CD4-positive, alpha-beta T cell (primary cell): Measurements from ENCODE around the gene CDC42BPG. TPM values are rescaled to one million over a fixed set of nuclear protein-coding genes. Genes with fewer than 3 reads are reported as not detected.
A peak's percentile ranks its signal among the peaks of the same experiment; 100 is the strongest.

ENCODE experiments used
- ATAC-seq: fragments of 200-7000 bp; cut with Tn5 transposase; one replicate; pipeline ENCODE4 v1.10.0; 2022; ENCODE audit warnings: mild to moderate bottlenecking; ENCODE audit not compliant: poor library complexity
- CTCF ChIA-PET: fragments of 350-600 bp; sonication (Branson Sonifier 250); formaldehyde crosslinking; loops from one replicate; lab custom pipeline; 2021; ENCODE audit warnings: antibody characterized with exemption, inconsistent platforms; lab: Charles Lee
- POLR2A ChIA-PET: fragments of 350-600 bp; sonication (Branson Sonifier 250); formaldehyde crosslinking; loops from one replicate; lab custom pipeline; 2021; ENCODE audit warnings: antibody characterized with exemption, inconsistent platforms; lab: Charles Lee
- DNase-seq, 14 experiments: peaks; one replicate each; pipeline ENCODE4 v3.0.0-alpha.2; 2013 to 2020; ENCODE audit warnings: mixed read lengths in 2 of 14
- H3K27ac ChIP-seq, 2 donors: one replicate each; pipeline versions ENCODE4 v1.5.1 to v1.7.0; 2013; ENCODE audit warnings: low read length in 2 of 2, low read depth in 1 of 2, mild to moderate bottlenecking in 1 of 2
- H3K27me3 ChIP-seq, 2 experiments: 1 replicate in 1 of 2; 2 replicates in 1 of 2; pipeline versions ENCODE4 v1.6.1 to v1.7.0; 2013; ENCODE audit warnings: low read length in 2 of 2, control low read depth in 1 of 2, mild to moderate bottlenecking in 1 of 2, moderate library complexity in 1 of 2; ENCODE audit not compliant: insufficient read depth in 2 of 2, control insufficient read depth in 1 of 2
- H3K36me3 ChIP-seq: one replicate; pipeline ENCODE4 v1.6.1; 2013; ENCODE audit warnings: low read length, control low read depth; ENCODE audit not compliant: insufficient read depth
- H3K4me1 ChIP-seq: one replicate; pipeline ENCODE4 v1.6.1; 2013; ENCODE audit warnings: low read length, control low read depth; ENCODE audit not compliant: insufficient read depth
- H3K4me3 ChIP-seq: one replicate; pipeline ENCODE4 v1.5.1; 2013; ENCODE audit warnings: mild to moderate bottlenecking, low read length, moderate library complexity
- H3K9me3 ChIP-seq, 2 experiments: 1 replicate in 1 of 2; 2 replicates in 1 of 2; pipeline versions ENCODE4 v1.6.1 to v1.7.0; 2013; ENCODE audit warnings: low read length in 2 of 2, mild to moderate bottlenecking in 2 of 2, control low read depth in 1 of 2, moderate library complexity in 1 of 2; ENCODE audit not compliant: control insufficient read depth in 1 of 2, insufficient read depth in 1 of 2
- H3K27ac Mint-ChIP-seq: one replicate; pipeline ENCODE4 v1.8.0; 2020; ENCODE audit warnings: mixed read lengths
- H3K27me3 Mint-ChIP-seq: one replicate; pipeline ENCODE4 v1.8.0; 2021; ENCODE audit warnings: mixed read lengths
- H3K36me3 Mint-ChIP-seq: one replicate; pipeline ENCODE4 v1.8.0; 2021; ENCODE audit warnings: low read depth, mixed read lengths
- H3K4me1 Mint-ChIP-seq: one replicate; pipeline ENCODE4 v1.8.0; 2021; ENCODE audit warnings: low read depth, mixed read lengths
- H3K4me3 Mint-ChIP-seq: one replicate; pipeline ENCODE4 v1.8.0; 2020; ENCODE audit warnings: mild to moderate bottlenecking, mixed read lengths
- H3K9me3 Mint-ChIP-seq: one replicate; pipeline ENCODE4 v1.8.0; 2020; ENCODE audit warnings: mixed read lengths
- CTCF ChIP-seq: fragments of 200-600 bp; IDR thresholded peaks from one replicate; pipeline ENCODE4 v1.8.0; 2022; ENCODE audit warnings: antibody characterized with exemption, mild to moderate bottlenecking
- intact Hi-C, 2 experiments: fragments of 100-400 bp; cut with DNase I in 1 of 2; cut with micrococcal nuclease in 1 of 2; formaldehyde crosslinking; loops; one replicate each; pipeline versions ENCODE4 v1.15.1 to v1.9.0; 2023 to 2025; cut with DNase I, micrococcal nuclease
- total RNA-seq, 174 experiments: library from RNA in 2 of 174; stranded (reverse) in 2 of 174; gene quantifications; one replicate each; pipeline ENCODE4 v1.2.3 and lab custom pipeline; 2021 to 2026

Gene CDC42BPG
- total RNA-seq, 2 experiments from 2014 or later, result 6.9 to 9.7 TPM

- no peaks in the 10 kb centered on the region for H3K36me3 ChIP-seq
- no peaks in the 10 kb centered on the region for H3K9me3 ChIP-seq
- Mint-ChIP-seq H3K27ac (no peak overlapping the region), H3K9me3 (no peaks in the 10 kb centered on the region), H3K4me3 (no peak overlapping the region), H3K4me1 (peaks cover 11% of the 10 kb centered on the region), H3K36me3 (peaks cover 10% of the 10 kb centered on the region), H3K27me3 (no peaks in the 10 kb centered on the region)
- H3K27me3 ChIP-seq, result no peaks in the 10 kb centered on the region
- no peak overlapping the region for H3K4me3 ChIP-seq
- H3K27ac ChIP-seq, result no peak overlapping the region
- CTCF ChIA-PET, result no interaction called here
- no peak for ATAC-seq
- TF ChIP-seq CTCF, result no peak
- POLR2A ChIA-PET, result no interaction called here
- no peak for DNase-seq
- intact Hi-C loops, result loop anchor here in 1 of 2 experiments (5.0 kb wide), 1 partner anchor 127 kb away; no protein-coding TSS in a partner anchor
- peaks cover 8% of the 10 kb centered on the region for H3K4me1 ChIP-seq
These were observed 29.7 kb downstream of the CDC42BPG start for GRCh38 chr11:64814712-64815187.

- H3K36me3 ChIP-seq, result no peaks in the 10 kb centered on the region
- ChIA-PET POLR2A (no interaction called here), CTCF (no interaction called here)
- H3K4me1 ChIP-seq, result peaks cover 17% of the 10 kb centered on the region
- Mint-ChIP-seq H3K4me3 (no peak overlapping the region), H3K9me3 (no peaks in the 10 kb centered on the region), H3K27ac (no peak overlapping the region), H3K36me3 (peaks cover 10% of the 10 kb centered on the region), H3K4me1 (peaks cover 18% of the 10 kb centered on the region), H3K27me3 (no peaks in the 10 kb centered on the region)
- no peak overlapping the region for H3K27ac ChIP-seq
- DNase-seq (no peak), ATAC-seq (no peak)
- no peak overlapping the region for H3K4me3 ChIP-seq
- TF ChIP-seq CTCF, result no peak
- H3K9me3 ChIP-seq, result no peaks in the 10 kb centered on the region
- H3K27me3 ChIP-seq, result no peaks in the 10 kb centered on the region
- intact Hi-C loops, result loop anchor here in 1 of 2 experiments (5.0 kb wide), 1 partner anchor 127 kb away; no protein-coding TSS in a partner anchor
These were observed 30.6 kb downstream of the CDC42BPG start for GRCh38 chr11:64813826-64814225.

GRCh38 chr11:64810891-64811272, 33.6 kb downstream of the CDC42BPG start:
- H3K27ac Mint-ChIP-seq, result peak overlapping the region; percentile 85
- Histone ChIP-seq H3K4me3 (peak overlapping the region; percentile 87), H3K36me3 (peaks cover 17% of the 10 kb centered on the region), H3K9me3 (no peaks in the 10 kb centered on the region), H3K27me3 (no peaks in the 10 kb centered on the region), H3K27ac (peak overlapping the region; percentile 83 to 88), H3K4me1 (peaks cover 17% of the 10 kb centered on the region)
- ChIA-PET CTCF (interaction anchor here (1.1 to 1.4 kb wide), 3 partner anchors 33 to 122 kb away, joined by 3 to 10 read pairs (median 3); partner anchors contain the start of gene CDC42BPG), POLR2A (interaction anchor here (0.6 to 4.5 kb wide), 28 partner anchors 9 to 687 kb away, joined by 3 to 90 read pairs (median 4); partner anchors contain the start of genes CDC42BPG, FAU, MALAT1 and MAP4K2)
- no peaks in the 10 kb centered on the region for H3K27me3 Mint-ChIP-seq
- DNase-seq, result peak in 8 of 14 experiments; percentile 21 to 76 (median 56)
- H3K36me3 Mint-ChIP-seq, result peaks cover 32% of the 10 kb centered on the region
- no peak for TF ChIP-seq CTCF
- peak; percentile 80 for ATAC-seq
- H3K4me1 Mint-ChIP-seq, result peaks cover 32% of the 10 kb centered on the region
- H3K9me3 Mint-ChIP-seq, result no peaks in the 10 kb centered on the region
- peak overlapping the region; percentile 99 for H3K4me3 Mint-ChIP-seq
- intact Hi-C loops, result loop anchor here (2.0 to 5.0 kb wide), 2 partner anchors 32 to 124 kb away; partner anchors contain the start of gene SF1 (in 1 of the 2)
